ENCODE data around the gene SMIM13.

SMIM13 gene

DNA sequence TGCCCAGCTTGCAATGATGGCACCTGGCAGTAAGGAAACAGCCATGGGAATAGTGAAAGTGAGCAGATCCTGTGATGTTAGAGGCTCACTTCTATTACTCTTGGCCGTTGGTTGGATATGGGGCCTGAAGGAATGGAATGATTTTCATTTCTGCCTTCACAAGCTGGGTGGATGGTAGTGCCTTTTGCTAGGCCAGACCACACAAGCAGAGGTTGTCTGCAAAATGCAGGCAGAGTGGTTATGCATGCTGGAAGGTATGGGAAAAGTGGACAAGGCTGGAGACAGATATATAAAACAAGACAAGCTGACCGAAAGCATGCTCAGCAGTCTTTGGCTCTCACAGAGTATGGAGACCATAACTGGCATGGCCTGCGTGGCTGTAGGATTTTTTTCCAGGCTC, 68.6 kb downstream of the SMIM13 start:
- Mint-ChIP-seq H3K36me3 (ENCODE audit: low read depth) (no peaks in the 10 kb centered on the region), H3K27me3 (no peaks in the 10 kb centered on the region), H3K9me3 (no peaks in the 10 kb centered on the region), H3K4me1 (ENCODE audit: low read depth) (no peaks in the 10 kb centered on the region), H3K27ac (no peak overlapping the region), H3K4me3 (no peak overlapping the region)
- intact Hi-C loops (cut with micrococcal nuclease): no loop called here

DNA sequence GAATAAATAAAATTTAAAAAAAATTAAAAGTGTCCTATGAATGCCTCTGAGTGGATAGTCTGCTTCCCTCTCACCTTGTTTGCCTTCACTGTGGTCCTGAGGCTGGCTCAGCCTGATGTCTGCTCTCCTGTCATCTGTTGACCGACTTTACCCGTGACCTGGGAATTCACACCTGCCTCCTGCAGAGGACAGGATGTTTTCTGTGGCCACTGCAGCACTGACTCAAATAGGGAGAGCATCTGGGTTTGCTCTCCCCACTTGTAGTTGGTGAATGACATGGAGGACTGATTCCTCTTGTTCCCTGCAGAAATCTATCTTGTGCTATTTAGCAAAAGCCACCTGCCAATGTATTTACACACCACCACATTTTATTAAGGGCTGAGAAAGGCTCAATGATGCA, 70.3 kb downstream of the SMIM13 start:
- no peaks in the 10 kb centered on the region for H3K4me1 Mint-ChIP-seq (ENCODE audit: low read depth)
- H3K27ac Mint-ChIP-seq: no peak overlapping the region
- no peaks in the 10 kb centered on the region for H3K27me3 Mint-ChIP-seq
- no peaks in the 10 kb centered on the region for H3K36me3 Mint-ChIP-seq (ENCODE audit: low read depth)
- no peaks in the 10 kb centered on the region for H3K9me3 Mint-ChIP-seq
- intact Hi-C loops (cut with micrococcal nuclease): no loop called here
- no peak overlapping the region for H3K4me3 Mint-ChIP-seq

DNA sequence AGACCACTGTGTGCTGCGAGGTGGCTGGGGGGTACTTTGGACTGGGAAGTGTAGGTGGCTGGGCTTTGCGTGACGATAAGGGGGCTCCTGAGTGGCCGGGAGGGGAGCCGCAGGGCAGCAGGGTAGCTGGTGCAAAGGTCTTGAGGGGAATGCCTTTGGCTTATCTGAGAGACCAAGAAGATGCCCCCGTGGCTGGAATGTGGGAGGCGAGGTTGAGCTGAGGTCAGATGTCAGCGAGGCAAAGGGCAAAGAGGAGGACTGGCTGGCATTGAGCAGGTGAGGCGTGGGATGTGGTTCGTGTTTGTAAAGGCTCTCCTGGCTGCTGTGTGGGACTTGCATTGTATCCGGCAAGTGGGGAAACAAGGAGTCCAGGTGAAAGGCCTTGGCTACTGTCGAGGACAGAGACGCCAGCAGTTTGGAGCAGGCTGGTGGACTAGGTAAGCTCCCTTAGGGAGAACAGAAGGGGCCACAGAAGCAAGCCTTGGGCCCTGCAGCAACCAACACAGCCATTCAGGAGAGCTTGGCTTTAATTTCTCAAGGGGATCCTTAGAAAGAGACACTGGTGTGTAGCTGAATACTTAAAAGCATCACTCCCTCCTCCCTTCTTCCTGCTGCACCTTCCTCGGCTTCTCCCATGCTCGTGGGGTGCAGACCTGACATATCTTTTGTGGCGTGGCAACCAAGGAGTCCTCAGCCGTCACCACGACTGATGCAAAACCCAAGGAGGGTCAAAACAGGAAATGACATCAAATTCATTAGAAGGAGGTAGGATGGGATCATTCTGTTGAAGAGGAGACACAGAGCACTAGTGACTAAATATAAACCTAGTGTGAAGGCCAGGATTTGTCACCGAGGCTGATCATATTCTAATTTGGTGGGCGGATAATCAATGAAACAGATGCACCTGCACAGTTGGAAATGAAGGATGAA, 71.3 kb downstream of the SMIM13 start:
- Mint-ChIP-seq H3K36me3 (ENCODE audit: low read depth) (no peaks in the 10 kb centered on the region), H3K27ac (no peak overlapping the region), H3K4me1 (ENCODE audit: low read depth) (no peaks in the 10 kb centered on the region), H3K4me3 (no peak overlapping the region), H3K9me3 (no peaks in the 10 kb centered on the region), H3K27me3 (no peaks in the 10 kb centered on the region)
- intact Hi-C loops (cut with micrococcal nuclease): no loop called here

DNA sequence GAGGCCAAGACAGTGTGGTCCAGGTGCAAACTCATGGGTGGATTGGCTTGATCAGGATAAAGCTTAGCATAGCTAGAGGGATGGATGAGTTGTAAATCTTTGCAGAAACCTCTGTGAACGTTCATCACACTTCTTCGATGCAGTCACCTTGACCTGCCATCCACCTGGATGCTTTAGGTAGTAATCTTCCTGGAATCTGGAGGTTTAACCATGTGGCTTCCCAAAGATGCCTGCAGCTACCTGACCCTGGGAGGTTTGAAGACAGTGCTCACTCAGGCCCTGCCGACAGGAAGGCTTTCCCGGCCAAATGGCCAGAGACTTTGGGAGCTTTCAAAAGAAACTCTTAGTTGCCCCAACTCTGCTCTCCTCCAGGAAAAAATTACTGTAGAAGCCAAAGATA, 73.3 kb downstream of the SMIM13 start:
- Mint-ChIP-seq H3K4me3 (no peak overlapping the region), H3K4me1 (ENCODE audit: low read depth) (no peaks in the 10 kb centered on the region), H3K36me3 (ENCODE audit: low read depth) (no peaks in the 10 kb centered on the region), H3K27me3 (peaks cover 2% of the 10 kb centered on the region), H3K27ac (no peak overlapping the region), H3K9me3 (no peaks in the 10 kb centered on the region)
- intact Hi-C loops (cut with micrococcal nuclease): no loop called here

DNA sequence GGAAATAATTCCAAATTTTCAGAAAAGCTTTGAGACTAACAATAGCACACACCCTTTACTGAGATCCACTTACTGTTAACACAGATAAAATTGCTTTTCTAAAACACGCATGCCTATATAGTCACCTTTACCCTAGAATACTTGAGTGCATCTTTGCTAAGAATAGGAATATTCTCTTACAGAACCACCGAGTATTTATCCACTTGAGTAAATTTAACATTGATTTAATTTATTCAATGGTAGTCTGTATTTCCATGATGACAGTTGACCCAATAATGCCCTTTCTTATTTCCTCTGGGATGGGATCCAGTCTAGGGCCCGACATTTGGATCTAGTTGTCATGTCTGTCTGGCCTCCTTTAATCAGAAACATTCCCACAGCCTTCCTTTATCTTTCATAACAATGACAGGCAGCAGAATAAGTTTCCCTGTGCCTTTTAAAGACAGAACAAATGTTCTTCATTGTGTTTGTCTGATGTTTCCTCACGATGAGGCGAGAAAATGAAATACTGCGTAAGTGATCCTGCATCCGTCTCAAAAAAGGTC, 74.5 kb downstream of the SMIM13 start:
- Mint-ChIP-seq H3K9me3 (no peaks in the 10 kb centered on the region), H3K27me3 (peaks cover 6% of the 10 kb centered on the region), H3K4me3 (no peak overlapping the region), H3K4me1 (ENCODE audit: low read depth) (peaks cover 7% of the 10 kb centered on the region), H3K27ac (no peak overlapping the region), H3K36me3 (ENCODE audit: low read depth) (no peaks in the 10 kb centered on the region)
- intact Hi-C loops (cut with micrococcal nuclease): no loop called here

DNA sequence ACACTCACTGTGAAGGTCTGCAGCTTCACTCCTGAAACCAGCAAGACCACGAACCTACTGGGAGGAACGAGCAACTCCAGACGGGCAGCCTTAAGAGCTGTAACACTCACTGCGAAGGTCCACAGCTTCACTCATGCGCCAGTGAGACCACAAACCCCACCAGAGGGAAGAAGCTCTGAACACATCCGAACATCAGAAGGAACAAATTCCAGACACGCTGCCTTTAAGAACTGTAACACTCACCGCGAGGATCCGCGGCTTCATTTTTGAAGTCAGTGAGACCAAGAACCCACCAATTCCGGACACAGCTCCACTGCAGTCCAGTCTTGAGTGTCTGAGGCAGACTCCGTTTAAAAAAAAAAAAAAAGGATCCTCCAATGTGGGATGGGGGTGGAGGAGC, 78.3 kb downstream of the SMIM13 start:
- Mint-ChIP-seq H3K36me3 (ENCODE audit: low read depth) (no peaks in the 10 kb centered on the region), H3K4me1 (ENCODE audit: low read depth) (peaks cover 18% of the 10 kb centered on the region), H3K27me3 (peaks cover 6% of the 10 kb centered on the region), H3K9me3 (no peaks in the 10 kb centered on the region), H3K4me3 (no peak overlapping the region), H3K27ac (no peak overlapping the region)
- intact Hi-C loops (cut with micrococcal nuclease): loop anchor here (2.0 to 5.0 kb wide), 2 partner anchors 35 to 60 kb away; partner anchors contain the start of gene NEDD9

DNA sequence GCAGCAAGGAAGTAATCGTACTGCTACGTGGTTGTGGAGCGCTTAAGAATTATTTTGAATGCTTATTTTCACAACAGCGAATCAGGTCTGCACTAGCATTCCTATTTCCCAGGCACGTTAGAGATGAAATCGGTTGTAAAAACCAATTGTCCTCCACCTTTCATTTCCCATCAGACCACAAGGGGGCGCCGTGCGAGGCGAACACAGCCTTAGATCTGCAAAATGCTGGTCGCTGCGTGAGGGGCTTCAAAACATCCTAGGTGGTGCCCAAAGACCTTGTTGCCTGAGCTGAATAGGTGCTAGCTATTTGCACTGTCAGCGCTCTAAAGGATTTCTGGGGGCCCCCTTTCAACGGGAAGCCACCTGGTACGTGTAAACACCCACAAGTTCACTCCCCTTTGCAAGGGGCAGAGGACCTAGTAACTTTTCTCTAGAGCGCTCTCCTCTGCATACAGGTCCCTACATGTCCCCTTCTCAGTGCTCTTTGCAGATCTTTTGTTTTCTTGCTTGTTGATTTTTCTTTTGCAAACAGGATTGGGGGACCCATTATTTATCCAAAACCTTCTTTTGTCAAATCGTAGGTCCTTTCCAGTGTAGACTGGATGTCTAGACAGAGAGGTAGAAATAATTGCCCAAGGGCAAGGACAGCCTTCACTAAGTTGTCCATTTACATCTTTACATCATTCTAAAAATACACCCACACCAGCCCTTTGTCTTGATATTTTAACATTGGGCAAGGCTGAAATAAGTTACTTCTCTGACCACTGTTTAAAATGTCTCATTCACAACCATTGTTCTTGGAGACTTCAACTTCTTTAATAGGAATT, 79.1 kb downstream of the SMIM13 start:
- no peak overlapping the region for H3K27ac Mint-ChIP-seq
- H3K4me1 Mint-ChIP-seq (ENCODE audit: low read depth): peaks cover 18% of the 10 kb centered on the region
- H3K27me3 Mint-ChIP-seq: peaks cover 6% of the 10 kb centered on the region
- H3K36me3 Mint-ChIP-seq (ENCODE audit: low read depth): no peaks in the 10 kb centered on the region
- intact Hi-C loops (cut with micrococcal nuclease): loop anchor here (1.0 to 5.0 kb wide), 3 partner anchors 34 to 324 kb away; partner anchors contain the start of gene NEDD9
- H3K9me3 Mint-ChIP-seq: no peaks in the 10 kb centered on the region
- H3K4me3 Mint-ChIP-seq: no peak overlapping the region

DNA sequence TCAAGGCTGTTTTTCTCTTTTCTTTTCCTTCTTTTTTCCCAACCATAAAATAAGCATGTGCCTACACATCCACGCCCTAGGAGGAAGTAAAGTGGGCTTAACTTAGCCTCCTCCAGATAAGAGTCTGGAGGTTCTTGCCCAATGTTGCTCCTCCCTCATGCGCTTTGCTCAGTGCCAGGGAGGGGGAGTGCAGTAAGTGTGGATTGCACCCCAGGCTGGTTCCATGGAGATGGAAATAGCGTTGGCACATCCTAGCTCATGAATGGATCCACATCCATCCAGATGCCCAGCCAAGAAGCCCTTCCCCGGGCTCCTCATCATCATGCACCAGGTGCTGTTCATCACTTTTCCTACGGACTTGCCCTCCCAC, 80.6 kb downstream of the SMIM13 start:
- Mint-ChIP-seq H3K36me3 (ENCODE audit: low read depth) (no peaks in the 10 kb centered on the region), H3K27me3 (peaks cover 6% of the 10 kb centered on the region), H3K4me1 (ENCODE audit: low read depth) (peaks cover 18% of the 10 kb centered on the region), H3K4me3 (no peak overlapping the region), H3K9me3 (no peaks in the 10 kb centered on the region), H3K27ac (no peak overlapping the region)
- intact Hi-C loops (cut with micrococcal nuclease): loop anchor here (5.0 kb wide), 1 partner anchor 58 kb away; the partner anchor contains the start of gene NEDD9

DNA sequence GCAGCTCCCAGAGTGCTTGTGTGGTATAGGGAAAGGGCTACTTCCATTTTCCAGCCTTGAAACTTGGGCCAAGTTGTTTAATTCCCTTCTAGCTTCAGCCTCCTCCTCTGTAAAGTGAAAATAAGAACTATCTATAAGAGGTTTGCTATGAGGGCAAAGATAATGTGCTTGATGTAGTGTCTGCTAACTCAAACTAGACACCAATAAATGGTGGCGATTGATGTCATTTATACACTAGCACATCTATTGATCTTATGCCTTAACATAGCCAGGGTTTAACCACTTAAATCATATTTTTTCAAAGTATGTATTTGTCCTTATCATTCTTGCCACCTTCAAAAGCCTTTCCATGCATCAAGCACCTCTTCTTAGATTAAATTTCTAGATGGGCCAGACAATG, 83.6 kb downstream of the SMIM13 start:
- peaks cover 18% of the 10 kb centered on the region for H3K4me1 Mint-ChIP-seq (ENCODE audit: low read depth)
- H3K9me3 Mint-ChIP-seq: no peaks in the 10 kb centered on the region
- intact Hi-C loops (cut with micrococcal nuclease): no loop called here
- no peaks in the 10 kb centered on the region for H3K36me3 Mint-ChIP-seq (ENCODE audit: low read depth)
- no peak overlapping the region for H3K4me3 Mint-ChIP-seq
- peaks cover 4% of the 10 kb centered on the region for H3K27me3 Mint-ChIP-seq
- no peak overlapping the region for H3K27ac Mint-ChIP-seq

DNA sequence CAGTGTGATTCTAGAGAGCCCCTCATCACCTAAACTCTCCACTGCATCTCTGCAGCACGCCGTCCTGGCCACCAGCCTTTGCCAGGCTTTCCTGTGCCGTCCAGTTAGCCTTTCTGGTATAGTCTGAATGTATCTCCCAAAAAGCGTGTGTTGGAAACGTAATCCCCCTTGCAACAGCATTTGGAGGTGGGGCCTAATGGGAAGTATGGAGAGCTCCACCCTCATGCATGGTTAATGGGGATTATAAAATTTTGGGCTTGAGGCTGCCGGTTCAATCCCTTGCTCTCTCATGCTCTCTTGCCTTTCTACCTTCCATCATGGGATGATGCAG, 85.4 kb downstream of the SMIM13 start:
- Mint-ChIP-seq H3K4me1 (ENCODE audit: low read depth) (peaks cover 7% of the 10 kb centered on the region), H3K27ac (no peak overlapping the region), H3K36me3 (ENCODE audit: low read depth) (no peaks in the 10 kb centered on the region), H3K4me3 (no peak overlapping the region), H3K9me3 (no peaks in the 10 kb centered on the region), H3K27me3 (peaks cover 1% of the 10 kb centered on the region)
- intact Hi-C loops (cut with micrococcal nuclease): no loop called here

DNA sequence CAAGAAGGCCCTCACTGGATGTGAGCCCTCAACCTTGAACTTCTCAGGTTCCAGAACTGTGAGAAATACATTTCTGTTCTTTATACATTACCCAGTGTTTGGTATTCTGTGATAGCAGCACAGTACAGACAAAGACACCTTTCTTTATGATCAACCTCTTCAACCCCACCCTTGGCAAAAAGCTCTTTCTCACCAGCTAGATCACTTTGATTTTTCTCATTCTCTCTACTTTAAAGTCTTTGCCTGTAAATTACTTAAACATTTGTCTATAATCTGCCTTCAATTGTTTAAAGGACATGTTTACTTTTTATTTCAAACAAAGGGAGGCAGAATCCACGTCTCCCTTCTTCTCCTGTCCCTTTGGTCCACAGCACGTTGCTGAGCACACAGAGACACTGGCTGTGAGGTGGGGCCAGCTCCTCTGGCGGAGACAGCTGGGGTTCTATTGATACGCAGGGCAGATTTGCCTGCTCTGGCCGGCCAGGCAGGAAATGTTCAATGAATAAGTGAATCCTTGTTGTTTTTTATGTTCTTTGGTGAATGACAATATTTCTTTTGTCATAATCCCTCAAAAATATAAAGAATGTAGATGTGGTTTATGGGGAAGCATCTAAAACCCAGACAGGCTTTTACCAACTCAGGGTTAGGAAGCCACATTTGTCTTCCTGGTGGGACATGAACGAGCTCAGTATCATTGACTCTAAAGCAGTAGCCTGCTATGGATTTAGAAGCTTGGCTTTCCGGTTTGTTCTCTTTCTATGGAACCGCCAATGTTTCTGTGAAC, 86.0 kb downstream of the SMIM13 start:
- Mint-ChIP-seq H3K27me3 (peaks cover 1% of the 10 kb centered on the region), H3K4me3 (no peak overlapping the region), H3K27ac (no peak overlapping the region), H3K4me1 (ENCODE audit: low read depth) (peaks cover 1% of the 10 kb centered on the region), H3K9me3 (no peaks in the 10 kb centered on the region), H3K36me3 (ENCODE audit: low read depth) (no peaks in the 10 kb centered on the region)
- intact Hi-C loops (cut with micrococcal nuclease): no loop called here

DNA sequence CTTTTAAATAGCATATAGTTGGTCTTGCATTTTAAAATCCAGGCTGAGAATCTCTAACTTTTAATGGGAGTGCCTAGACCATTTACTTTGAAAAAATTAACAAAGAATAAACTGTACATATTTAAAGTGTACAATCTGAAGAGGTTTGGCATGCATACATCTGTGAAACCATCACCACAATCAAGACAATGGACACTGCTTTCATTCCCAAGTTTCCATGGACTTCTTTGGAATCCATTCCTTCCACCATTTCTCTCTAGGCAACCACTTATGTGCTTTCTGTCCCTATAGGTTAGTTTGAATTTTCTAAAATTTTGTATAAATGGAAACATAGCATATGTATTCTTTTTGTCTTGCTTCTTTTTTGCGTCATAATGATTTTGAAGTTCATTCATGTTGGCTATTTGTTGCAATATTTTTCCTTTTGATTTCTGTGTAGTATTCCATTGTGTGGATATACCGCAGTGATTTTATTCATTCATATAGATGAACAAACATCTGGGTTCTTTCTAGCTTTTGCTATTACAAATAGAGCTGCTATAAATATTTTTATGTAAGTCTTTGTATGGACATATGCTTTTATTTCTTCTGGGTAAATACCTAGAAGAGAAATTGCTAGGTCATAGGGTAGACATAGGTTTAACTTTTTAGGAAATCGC, 88.0 kb downstream of the SMIM13 start:
- Mint-ChIP-seq H3K4me1 (ENCODE audit: low read depth) (no peaks in the 10 kb centered on the region), H3K36me3 (ENCODE audit: low read depth) (peaks cover 7% of the 10 kb centered on the region), H3K4me3 (no peak overlapping the region), H3K9me3 (no peaks in the 10 kb centered on the region), H3K27me3 (peaks cover 1% of the 10 kb centered on the region), H3K27ac (no peak overlapping the region)
- intact Hi-C loops (cut with micrococcal nuclease): no loop called here

DNA sequence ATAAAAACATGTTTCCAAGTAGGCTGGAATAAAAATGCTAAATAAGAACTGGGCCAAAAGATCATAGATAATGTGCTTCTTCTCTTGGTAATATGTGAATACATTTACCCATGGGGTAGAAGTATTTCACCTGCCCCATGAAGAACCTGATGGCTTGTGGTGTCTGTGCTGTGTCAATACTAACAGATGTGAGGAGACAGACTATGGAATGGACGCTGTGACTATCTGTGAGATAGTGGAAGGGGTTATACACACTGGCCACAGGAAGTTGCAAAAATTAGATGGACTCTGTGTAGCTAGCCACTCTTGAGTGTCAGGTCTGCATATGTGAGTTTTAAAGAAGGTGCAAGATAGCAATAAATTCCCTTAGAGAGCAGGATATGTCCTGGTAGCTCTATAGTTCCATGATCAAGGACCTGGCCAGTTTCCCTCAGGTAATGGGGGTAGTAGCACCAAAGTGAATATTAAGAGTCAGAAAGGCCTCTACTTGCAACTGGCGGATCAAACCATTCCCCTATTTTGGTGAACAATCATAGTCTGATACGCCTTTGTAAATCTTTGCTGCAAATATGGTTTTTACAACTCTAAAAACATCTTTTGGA, 90.2 kb downstream of the SMIM13 start:
- H3K4me1 Mint-ChIP-seq (ENCODE audit: low read depth): no peaks in the 10 kb centered on the region
- H3K27me3 Mint-ChIP-seq: peaks cover 1% of the 10 kb centered on the region
- no peaks in the 10 kb centered on the region for H3K9me3 Mint-ChIP-seq
- H3K36me3 Mint-ChIP-seq (ENCODE audit: low read depth): peaks cover 14% of the 10 kb centered on the region
- H3K27ac Mint-ChIP-seq: no peak overlapping the region
- intact Hi-C loops (cut with micrococcal nuclease): no loop called here
- H3K4me3 Mint-ChIP-seq: no peak overlapping the region
